ENCODE results near the gene CS.
"Not testable (repeated sequence)": the region's sequence is repeated elsewhere in the genome, so short reads cannot be mapped to it uniquely, and the experiment has no call there.

CS gene

GRCh38 chr12:56274299-56274698 lies 25.8 kb downstream of the CS start:
- no peak for DNase-seq

GRCh38 chr12:56272468-56272867 lies 27.7 kb downstream of the CS start:
- not testable (repeated sequence) for DNase-seq

GRCh38 chr12:56271031-56271430 lies 29.1 kb downstream of the CS start:
- no peak for DNase-seq

- DNase-seq, result no peak
Measured at GRCh38 chr12:56267443-56268071, 32.6 kb downstream of the CS start.

GRCh38 chr12:56266693-56267442 lies 33.3 kb downstream of the CS start, which contains the start of gene COQ10A:
Gene COQ10A (plus strand): TSS chr12:56266942. CDS start chr12:56267119, 177 bp downstream.
- peak; percentile 88 for DNase-seq

- not testable (repeated sequence) for DNase-seq
Measured at GRCh38 chr12:56266068-56266692, 34.0 kb downstream of the CS start.

GRCh38 chr12:56262955-56263354 lies 37.2 kb downstream of the CS start:
- not testable (repeated sequence) for DNase-seq

- DNase-seq, result no peak
Measured at GRCh38 chr12:56261503-56262232, 38.5 kb downstream of the CS start.

- no peak for DNase-seq
Measured at GRCh38 chr12:56260921-56261320, 39.2 kb downstream of the CS start.

GRCh38 chr12:56260380-56260779 lies 39.8 kb downstream of the CS start:
- no peak for DNase-seq

- DNase-seq, result no peak
Measured at GRCh38 chr12:56258820-56259183, 41.3 kb downstream of the CS start.

GRCh38 chr12:56258068-56258819 lies 41.9 kb downstream of the CS start, which contains the start of gene ANKRD52:
Gene ANKRD52 (minus strand): TSS chr12:56258384. CDS start chr12:56258269, 115 bp downstream.
- peak; percentile 64 for DNase-seq

- DNase-seq, result no peak
Measured at GRCh38 chr12:56257491-56258067, 42.6 kb downstream of the CS start.

- no peak for DNase-seq
Measured at GRCh38 chr12:56257071-56257470, 43.1 kb downstream of the CS start.

GRCh38 chr12:56256326-56256960 lies 43.7 kb downstream of the CS start:
- DNase-seq, result no peak

GRCh38 chr12:56255671-56256070 lies 44.5 kb downstream of the CS start:
- DNase-seq, result no peak

GRCh38 chr12:56253091-56253490 lies 47.0 kb downstream of the CS start:
- no peak for DNase-seq

- no peak for DNase-seq
Measured at GRCh38 chr12:56252649-56253048, 47.5 kb downstream of the CS start.

GRCh38 chr12:56248711-56249110 lies 51.4 kb downstream of the CS start:
- DNase-seq, result no peak

GRCh38 chr12:56247923-56248322 lies 52.2 kb downstream of the CS start:
- DNase-seq, result no peak

GRCh38 chr12:56244494-56244893 lies 55.6 kb downstream of the CS start:
- DNase-seq, result no peak

- no peak for DNase-seq
Measured at GRCh38 chr12:56243731-56244181, 56.4 kb downstream of the CS start.

Data from NCI-H1436 (cell line).